ENCODE data around the gene SSBP2. TPM values are rescaled to one million over a fixed set of nuclear protein-coding genes. Genes with fewer than 3 reads are reported as not detected.
A peak's percentile ranks its signal among the peaks of the same experiment; 100 is the strongest.

Gene SSBP2
- total and polyA plus RNA-seq, 2 donors (not counting 1 experiment from before 2014, with no cell fraction given) = 44.4 to 63.1 TPM

- DNase-seq (ENCODE audit: low read depth in 2 of 2) = no peak
- Histone ChIP-seq H3K27me3 (ENCODE audit: control insufficient read depth, insufficient read depth, low read length) (no peaks in the 10 kb centered on the region), H3K4me1 (ENCODE audit: control insufficient read depth, extremely low read depth, insufficient read depth, low read length) (peaks cover 6% of the 10 kb centered on the region), H3K27ac (ENCODE audit: insufficient read depth, low read length) (peak overlapping the region; percentile 5), H3K9ac (ENCODE audit: insufficient read depth, low read length) (peak overlapping the region; percentile 52), H3K79me2 (ENCODE audit: control insufficient read depth, insufficient read depth, low read length) (peaks cover 30% of the 10 kb centered on the region), H3K4me2 (ENCODE audit: extremely low read depth, insufficient read depth, low read length) (peak overlapping the region; percentile 73), H4K20me1 (ENCODE audit: control insufficient read depth, extremely low read depth, insufficient read depth, low read length) (peaks cover 2% of the 10 kb centered on the region), H3K9me3 (ENCODE audit: control insufficient read depth, insufficient read depth, low read depth, low read length) (no peaks in the 10 kb centered on the region), H3K36me3 (ENCODE audit: control insufficient read depth, insufficient read depth, low read length) (no peaks in the 10 kb centered on the region), H2AFZ (ENCODE audit: low read length) (no peak overlapping the region), H3K4me3 (replicated peaks in 1 of 4; ENCODE audit: control extremely low read depth in 1 of 4, insufficient read depth in 1 of 4, low read depth in 3 of 4, low read length in 4 of 4) (peak overlapping the region; percentile 47 to 91 (median 68))
- TF ChIP-seq EZH2 (IDR thresholded peaks at IDR 0.05; ENCODE audit: low read length, missing control alignments) = no peak
- TF ChIP-seq, protein P1, sequence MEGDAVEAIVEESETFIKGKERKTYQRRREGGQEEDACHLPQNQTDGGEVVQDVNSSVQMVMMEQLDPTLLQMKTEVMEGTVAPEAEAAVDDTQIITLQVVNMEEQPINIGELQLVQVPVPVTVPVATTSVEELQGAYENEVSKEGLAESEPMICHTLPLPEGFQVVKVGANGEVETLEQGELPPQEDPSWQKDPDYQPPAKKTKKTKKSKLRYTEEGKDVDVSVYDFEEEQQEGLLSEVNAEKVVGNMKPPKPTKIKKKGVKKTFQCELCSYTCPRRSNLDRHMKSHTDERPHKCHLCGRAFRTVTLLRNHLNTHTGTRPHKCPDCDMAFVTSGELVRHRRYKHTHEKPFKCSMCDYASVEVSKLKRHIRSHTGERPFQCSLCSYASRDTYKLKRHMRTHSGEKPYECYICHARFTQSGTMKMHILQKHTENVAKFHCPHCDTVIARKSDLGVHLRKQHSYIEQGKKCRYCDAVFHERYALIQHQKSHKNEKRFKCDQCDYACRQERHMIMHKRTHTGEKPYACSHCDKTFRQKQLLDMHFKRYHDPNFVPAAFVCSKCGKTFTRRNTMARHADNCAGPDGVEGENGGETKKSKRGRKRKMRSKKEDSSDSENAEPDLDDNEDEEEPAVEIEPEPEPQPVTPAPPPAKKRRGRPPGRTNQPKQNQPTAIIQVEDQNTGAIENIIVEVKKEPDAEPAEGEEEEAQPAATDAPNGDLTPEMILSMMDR (conservative IDR thresholded peaks at IDR 0.05 in 1 of 2, IDR thresholded peaks at IDR 0.05 in 1 of 2; ENCODE audit: low read depth in 1 of 2, low read length in 2 of 2) = no peak
Observed at GRCh38 chr5:81749561-81750307, 1.2 kb downstream of the SSBP2 start.

- H3K36me3 ChIP-seq (ENCODE audit: control insufficient read depth, insufficient read depth, low read length) = no peaks in the 10 kb centered on the region
- H3K4me3 ChIP-seq (replicated peaks in 1 of 4; ENCODE audit: control extremely low read depth in 1 of 4, insufficient read depth in 1 of 4, low read depth in 3 of 4, low read length in 4 of 4) = peak overlapping the region; percentile 47 to 91 (median 68)
- H3K79me2 ChIP-seq (ENCODE audit: control insufficient read depth, insufficient read depth, low read length) = peaks cover 30% of the 10 kb centered on the region
- H3K9ac ChIP-seq (ENCODE audit: insufficient read depth, low read length) = peak overlapping the region; percentile 4
- DNase-seq (ENCODE audit: low read depth in 2 of 2) = peak in 1 of 2 donors; percentile 48
- H3K4me1 ChIP-seq (ENCODE audit: control insufficient read depth, extremely low read depth, insufficient read depth, low read length) = peaks cover 6% of the 10 kb centered on the region
- peak overlapping the region; percentile 1 for H3K27ac ChIP-seq (ENCODE audit: insufficient read depth, low read length)
- H4K20me1 ChIP-seq (ENCODE audit: control insufficient read depth, extremely low read depth, insufficient read depth, low read length) = peaks cover 2% of the 10 kb centered on the region
- H3K27me3 ChIP-seq (ENCODE audit: control insufficient read depth, insufficient read depth, low read length) = no peaks in the 10 kb centered on the region
- no peak for TF ChIP-seq EZH2 (IDR thresholded peaks at IDR 0.05; ENCODE audit: low read length, missing control alignments)
- TF ChIP-seq, protein P1 (conservative IDR thresholded peaks at IDR 0.05 in 1 of 2, IDR thresholded peaks at IDR 0.05 in 1 of 2; ENCODE audit: low read depth in 1 of 2, low read length in 2 of 2) = no peak
- H3K9me3 ChIP-seq (ENCODE audit: control insufficient read depth, insufficient read depth, low read depth, low read length) = no peaks in the 10 kb centered on the region
- no peak overlapping the region for H2AFZ ChIP-seq (ENCODE audit: low read length)
- peak overlapping the region; percentile 73 for H3K4me2 ChIP-seq (ENCODE audit: extremely low read depth, insufficient read depth, low read length)
Observed at GRCh38 chr5:81749192-81749560, 1.7 kb downstream of the SSBP2 start.

- Histone ChIP-seq H3K27ac (ENCODE audit: insufficient read depth, low read length) (peak overlapping the region; percentile 1), H3K4me3 (replicated peaks in 1 of 4; ENCODE audit: control extremely low read depth in 1 of 4, insufficient read depth in 1 of 4, low read depth in 3 of 4, low read length in 4 of 4) (peak overlapping the region in 3 of 4 experiments; percentile 47 to 91 (median 73)), H3K9ac (ENCODE audit: insufficient read depth, low read length) (no peak overlapping the region), H3K4me1 (ENCODE audit: control insufficient read depth, extremely low read depth, insufficient read depth, low read length) (peaks cover 6% of the 10 kb centered on the region), H4K20me1 (ENCODE audit: control insufficient read depth, extremely low read depth, insufficient read depth, low read length) (peaks cover 2% of the 10 kb centered on the region), H2AFZ (ENCODE audit: low read length) (no peak overlapping the region), H3K79me2 (ENCODE audit: control insufficient read depth, insufficient read depth, low read length) (peaks cover 34% of the 10 kb centered on the region), H3K9me3 (ENCODE audit: control insufficient read depth, insufficient read depth, low read depth, low read length) (no peaks in the 10 kb centered on the region), H3K4me2 (ENCODE audit: extremely low read depth, insufficient read depth, low read length) (peak overlapping the region; percentile 73), H3K36me3 (ENCODE audit: control insufficient read depth, insufficient read depth, low read length) (no peaks in the 10 kb centered on the region), H3K27me3 (ENCODE audit: control insufficient read depth, insufficient read depth, low read length) (no peaks in the 10 kb centered on the region)
- no peak for TF ChIP-seq EZH2 (IDR thresholded peaks at IDR 0.05; ENCODE audit: low read length, missing control alignments)
- TF ChIP-seq, protein P1 (conservative IDR thresholded peaks at IDR 0.05 in 1 of 2, IDR thresholded peaks at IDR 0.05 in 1 of 2; ENCODE audit: low read depth in 1 of 2, low read length in 2 of 2) = peak in 1 of 2 donors; percentile 7
- peak in 1 of 2 donors; percentile 26 for DNase-seq (ENCODE audit: low read depth in 2 of 2)
Observed at GRCh38 chr5:81748556-81748955, 2.3 kb downstream of the SSBP2 start.
